Ascending aorta (tissue), 2 donors: ENCODE results near the gene PGBD5. TPM values are rescaled to one million over a fixed set of nuclear protein-coding genes. Genes with fewer than 3 reads are reported as not detected.
"Not testable (repeated sequence)": the region's sequence is repeated elsewhere in the genome, so short reads cannot be mapped to it uniquely, and the experiment has no call there.

ENCODE experiments used
- DNase-seq, 2 donors: peaks; one replicate each; pipeline ENCODE4 v3.0.0-alpha.2; 2019; ENCODE audit warnings: low spot score in 2 of 2
- H3K27ac ChIP-seq, 2 donors: fragments of 200-600 bp; sonication (generic); one replicate each; pipeline ENCODE4 v1.5.1; 2016 to 2017; ENCODE audit warnings: mild to moderate bottlenecking in 1 of 2
- H3K27me3 ChIP-seq: fragments of 200-600 bp; sonication (generic); one replicate; pipeline ENCODE4 v1.5.1; 2017
- H3K36me3 ChIP-seq, 2 donors: fragments of 200-600 bp; sonication (generic); one replicate each; pipeline ENCODE4 v1.5.1; 2016
- H3K4me1 ChIP-seq, 2 donors: fragments of 200-600 bp; sonication (generic); one replicate each; pipeline ENCODE4 v1.5.1; 2016 to 2017; ENCODE audit warnings: mild to moderate bottlenecking in 1 of 2
- H3K4me3 ChIP-seq, 2 donors: fragments of 200-600 bp; sonication (generic); one replicate each; pipeline ENCODE4 v1.5.1; 2016 to 2017; ENCODE audit warnings: mild to moderate bottlenecking in 1 of 2
- H3K9me3 ChIP-seq, 2 donors: fragments of 200-600 bp; sonication (generic); one replicate each; pipeline ENCODE4 v1.5.1; 2016
- intact Hi-C: fragments of 100-400 bp; cut with DNase I; formaldehyde crosslinking; loops from one replicate; pipeline ENCODE4 v1.15.1; 2023
- total RNA-seq: library from RNA; depleted of rRNA; stranded (reverse); fragments of >200 nt; gene quantifications from one replicate; pipeline ENCODE4 v1.1.0, GENCODE V29; 2016
- TF ChIP-seq, protein P1 (sequence below), 3 experiments: fragments of 200-600 bp in 2 of 3; fragments of 450-650 bp in 1 of 3; sonication (generic) in 2 of 3; IDR thresholded peaks; one replicate each; pipeline ENCODE4 v1.5.1; 2016 to 2019; ENCODE audit warnings: antibody characterized with exemption in 3 of 3, mild to moderate bottlenecking in 1 of 3, moderate library complexity in 1 of 3

The PGBD5 gene, protein sequence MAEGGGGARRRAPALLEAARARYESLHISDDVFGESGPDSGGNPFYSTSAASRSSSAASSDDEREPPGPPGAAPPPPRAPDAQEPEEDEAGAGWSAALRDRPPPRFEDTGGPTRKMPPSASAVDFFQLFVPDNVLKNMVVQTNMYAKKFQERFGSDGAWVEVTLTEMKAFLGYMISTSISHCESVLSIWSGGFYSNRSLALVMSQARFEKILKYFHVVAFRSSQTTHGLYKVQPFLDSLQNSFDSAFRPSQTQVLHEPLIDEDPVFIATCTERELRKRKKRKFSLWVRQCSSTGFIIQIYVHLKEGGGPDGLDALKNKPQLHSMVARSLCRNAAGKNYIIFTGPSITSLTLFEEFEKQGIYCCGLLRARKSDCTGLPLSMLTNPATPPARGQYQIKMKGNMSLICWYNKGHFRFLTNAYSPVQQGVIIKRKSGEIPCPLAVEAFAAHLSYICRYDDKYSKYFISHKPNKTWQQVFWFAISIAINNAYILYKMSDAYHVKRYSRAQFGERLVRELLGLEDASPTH
- total RNA-seq = not detected

- Histone ChIP-seq H3K27ac (no peak within 1 kb of the TSS), H3K4me1 (peaks cover 0 to 4% of the 10 kb centered on the region in 2 donors), H3K36me3 (no peaks in the 10 kb centered on the region), H3K27me3 (peaks cover 11% of the 10 kb centered on the region), H3K4me3 (peak within 1 kb of the TSS; percentile 57 to 77), H3K9me3 (no peaks in the 10 kb centered on the region)
- no peak for DNase-seq
- TF ChIP-seq, protein P1, sequence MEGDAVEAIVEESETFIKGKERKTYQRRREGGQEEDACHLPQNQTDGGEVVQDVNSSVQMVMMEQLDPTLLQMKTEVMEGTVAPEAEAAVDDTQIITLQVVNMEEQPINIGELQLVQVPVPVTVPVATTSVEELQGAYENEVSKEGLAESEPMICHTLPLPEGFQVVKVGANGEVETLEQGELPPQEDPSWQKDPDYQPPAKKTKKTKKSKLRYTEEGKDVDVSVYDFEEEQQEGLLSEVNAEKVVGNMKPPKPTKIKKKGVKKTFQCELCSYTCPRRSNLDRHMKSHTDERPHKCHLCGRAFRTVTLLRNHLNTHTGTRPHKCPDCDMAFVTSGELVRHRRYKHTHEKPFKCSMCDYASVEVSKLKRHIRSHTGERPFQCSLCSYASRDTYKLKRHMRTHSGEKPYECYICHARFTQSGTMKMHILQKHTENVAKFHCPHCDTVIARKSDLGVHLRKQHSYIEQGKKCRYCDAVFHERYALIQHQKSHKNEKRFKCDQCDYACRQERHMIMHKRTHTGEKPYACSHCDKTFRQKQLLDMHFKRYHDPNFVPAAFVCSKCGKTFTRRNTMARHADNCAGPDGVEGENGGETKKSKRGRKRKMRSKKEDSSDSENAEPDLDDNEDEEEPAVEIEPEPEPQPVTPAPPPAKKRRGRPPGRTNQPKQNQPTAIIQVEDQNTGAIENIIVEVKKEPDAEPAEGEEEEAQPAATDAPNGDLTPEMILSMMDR (IDR thresholded peaks at IDR 0.05) = no peak
- intact Hi-C loops = no loop called here
Observed at GRCh38 chr1:230426246-230427093, at the start of gene PGBD5. TSS of gene PGBD5 (minus strand) at chr1:230426332. CDS start at chr1:230425928, 404 bp downstream.

GRCh38 chr1:230474924-230475323 is 48.8 kb upstream of the PGBD5 start:
- H3K27ac ChIP-seq, intact Hi-C loops, H3K36me3 ChIP-seq, H3K4me3 ChIP-seq, H3K27me3 ChIP-seq, H3K4me1 ChIP-seq, H3K9me3 ChIP-seq, DNase-seq: not testable (repeated sequence)

DNA sequence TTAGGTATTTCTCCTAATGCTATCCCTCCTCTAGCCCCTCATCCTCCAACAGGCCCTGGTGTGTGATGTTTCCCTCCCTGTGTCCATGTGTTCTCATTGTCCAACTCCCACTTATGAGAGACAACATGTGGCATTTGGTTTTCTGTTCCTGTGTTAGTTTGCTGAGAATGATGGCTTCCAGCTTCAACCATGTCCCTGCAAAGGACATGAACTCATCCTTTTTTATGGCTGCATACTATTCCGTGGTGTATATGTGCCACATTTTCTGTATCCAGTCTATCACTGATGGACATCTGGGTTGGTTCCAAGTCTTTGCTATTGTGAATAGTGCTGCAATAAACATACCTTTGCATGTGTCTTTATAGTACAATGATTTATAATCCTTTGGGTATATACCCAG is 44.6 kb upstream of the PGBD5 start:
- H3K4me3 ChIP-seq, H3K4me1 ChIP-seq, intact Hi-C loops, H3K27me3 ChIP-seq, H3K9me3 ChIP-seq, DNase-seq, H3K27ac ChIP-seq, H3K36me3 ChIP-seq: not testable (repeated sequence)

DNA sequence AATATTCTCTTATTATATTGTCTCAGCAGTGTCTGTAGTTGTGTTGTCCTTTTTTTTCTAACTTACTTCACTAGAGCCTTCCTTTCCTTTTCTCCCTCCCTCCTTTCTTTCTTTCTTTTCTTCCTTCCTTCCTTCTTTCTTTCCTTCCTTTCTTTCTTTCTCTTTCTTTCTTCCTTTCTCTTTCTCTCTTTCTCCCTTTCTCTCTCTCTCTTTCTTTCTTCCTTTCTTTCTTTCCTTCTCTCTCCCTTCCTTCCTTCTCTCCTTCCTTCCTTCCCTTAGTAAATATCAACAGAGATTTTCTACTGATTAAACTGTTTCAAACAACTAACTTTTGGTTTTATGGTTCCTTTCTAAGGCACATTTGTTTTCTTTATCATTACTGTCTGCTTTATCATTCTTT is 43.1 kb upstream of the PGBD5 start:
- H3K4me1 ChIP-seq = no peaks in the 10 kb centered on the region
- DNase-seq = no peak
- no peaks in the 10 kb centered on the region for H3K36me3 ChIP-seq
- intact Hi-C loops = no loop called here
- no peaks in the 10 kb centered on the region for H3K9me3 ChIP-seq
- no peaks in the 10 kb centered on the region for H3K27me3 ChIP-seq
- H3K27ac ChIP-seq = no peak overlapping the region
- H3K4me3 ChIP-seq = no peak overlapping the region
- TF ChIP-seq, protein P1 (IDR thresholded peaks at IDR 0.05) = no peak

GRCh38 chr1:230465691-230466090 is 39.6 kb upstream of the PGBD5 start:
- no peak for DNase-seq
- Histone ChIP-seq H3K27me3 (no peaks in the 10 kb centered on the region), H3K9me3 (no peaks in the 10 kb centered on the region), H3K36me3 (no peaks in the 10 kb centered on the region), H3K27ac (no peak overlapping the region), H3K4me1 (no peaks in the 10 kb centered on the region), H3K4me3 (no peak overlapping the region)
- TF ChIP-seq, protein P1 (IDR thresholded peaks at IDR 0.05) = no peak
- intact Hi-C loops = no loop called here

DNA sequence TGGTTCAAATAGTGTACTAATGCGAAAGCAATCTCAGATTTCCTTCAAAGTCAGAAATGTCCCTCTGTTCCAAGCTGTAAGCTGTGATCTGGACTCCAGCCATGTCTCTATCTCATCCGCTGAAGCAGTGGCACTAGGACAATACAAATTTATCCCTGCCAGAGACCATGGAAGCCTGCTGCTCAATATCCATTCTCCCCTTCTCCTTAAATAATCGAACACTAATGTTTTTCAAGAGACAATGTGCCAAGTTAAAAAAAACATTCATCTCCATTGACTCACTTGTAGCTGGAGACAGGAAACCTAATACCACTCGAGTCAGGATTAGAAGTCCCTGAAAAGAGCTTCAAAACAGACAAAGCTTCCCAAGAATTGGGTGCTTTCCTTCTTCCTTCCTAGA is 38.5 kb upstream of the PGBD5 start:
- intact Hi-C loops = no loop called here
- Histone ChIP-seq H3K9me3 (no peaks in the 10 kb centered on the region), H3K27ac (no peak overlapping the region), H3K27me3 (no peaks in the 10 kb centered on the region), H3K4me1 (no peaks in the 10 kb centered on the region), H3K4me3 (no peak overlapping the region), H3K36me3 (no peaks in the 10 kb centered on the region)
- TF ChIP-seq, protein P1 (IDR thresholded peaks at IDR 0.05) = no peak
- DNase-seq = no peak
